SK-N-MC (cell line): Measurements from ENCODE around the gene SLC26A8.

Source experiments
- EZH2 ChIP-seq: fragments of 200-600 bp; sonication (generic); IDR thresholded peaks from one replicate; pipeline ENCODE4 v1.6.1; 2017; ENCODE audit warnings: antibody characterized with exemption
- POLR2AphosphoS5 ChIP-seq: IDR thresholded peaks from 2 replicates; pipeline ENCODE4 v1.6.1; 2012; ENCODE audit warnings: mild to moderate bottlenecking, low read depth, low read length, borderline replicate concordance

DNA sequence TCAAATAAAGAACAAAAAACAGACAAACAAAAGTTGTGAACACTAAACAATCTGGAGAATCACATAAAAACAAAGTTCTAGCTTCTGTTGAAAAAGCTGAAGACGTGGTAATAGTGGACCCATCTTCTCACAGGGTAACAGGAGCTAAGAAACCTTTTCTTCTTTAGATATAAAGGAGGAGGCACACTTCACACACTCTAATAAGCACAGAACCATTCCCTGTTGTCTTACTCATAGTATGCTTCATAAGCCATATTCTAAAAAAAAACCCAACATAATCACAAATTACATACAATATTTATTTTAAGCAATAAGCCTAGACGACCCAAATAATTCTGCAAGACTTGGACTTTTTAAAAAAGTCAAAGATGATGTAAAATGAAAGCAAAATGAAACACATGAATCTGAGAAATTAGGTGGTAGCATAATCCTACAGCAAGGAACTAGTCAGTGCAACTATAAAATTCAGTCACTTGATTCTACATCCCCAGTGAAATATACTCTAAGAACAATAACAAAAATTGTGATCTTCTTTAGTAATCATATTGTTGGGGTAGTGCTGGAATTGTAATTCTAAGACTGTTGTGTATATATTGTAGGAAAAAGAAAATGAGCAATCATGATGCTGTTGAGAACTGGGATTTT lies 119.2 kb downstream of the SLC26A8 start:
- TF ChIP-seq POLR2AphosphoS5 = no peak
- no peak for TF ChIP-seq EZH2
